Fibroblast of villous mesenchyme (primary cell): ENCODE results near the gene ARIH2. TPM values are rescaled to one million over a fixed set of nuclear protein-coding genes. Genes with fewer than 3 reads are reported as not detected.
A peak's percentile ranks its signal among the peaks of the same experiment; 100 is the strongest.

Source experiments
- DNase-seq: peaks from one replicate; pipeline ENCODE4 v3.0.0-alpha.2; 2010; ENCODE audit warnings: low read depth
- H3K4me3 ChIP-seq: 2 replicates; pipeline ENCODE4 v1.5.1; 2011; ENCODE audit warnings: low read depth, mild to moderate bottlenecking, low read length
- CTCF ChIP-seq: IDR thresholded peaks from 2 replicates; pipeline ENCODE4 v1.5.1; 2012; ENCODE audit warnings: low read depth, mild to moderate bottlenecking, low read length; ENCODE audit not compliant: insufficient read depth
- total RNA-seq: library from RNA; depleted of rRNA; stranded (reverse); fragments of >200 nt; gene quantifications from 2 replicates; pipeline ENCODE4 v1.2.3, GENCODE V29; 2012

ARIH2 gene
- total RNA-seq, 1 donor, result 87.2 TPM

DNA sequence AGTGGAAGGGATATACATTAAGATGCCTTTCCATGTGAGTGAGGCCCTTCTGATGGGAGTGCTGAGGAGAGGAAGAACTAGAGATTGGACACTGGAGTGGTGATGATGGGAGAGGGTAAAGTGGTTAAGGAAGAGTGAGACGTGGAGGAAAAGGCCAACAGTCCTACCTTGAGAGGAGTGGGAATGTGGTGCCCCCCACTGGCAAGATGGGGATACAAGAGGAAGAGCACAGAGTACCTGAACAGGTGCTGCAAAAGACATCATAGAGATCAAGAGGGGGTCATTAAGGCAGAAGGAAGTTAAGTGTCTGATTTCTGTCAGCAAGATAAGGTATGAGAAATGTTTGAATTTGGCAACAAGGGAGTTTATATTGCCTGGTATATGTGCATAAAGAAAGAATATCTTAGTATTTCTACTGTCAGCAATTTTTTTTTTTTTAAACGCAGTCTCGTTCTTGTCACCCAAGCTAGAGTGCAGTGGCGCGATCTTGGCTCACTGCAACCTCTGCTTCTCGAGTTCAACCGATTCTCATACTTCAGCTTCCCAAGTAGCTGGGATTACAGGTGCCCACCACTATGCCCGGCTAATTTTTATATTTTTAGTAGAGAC is 34.0 kb downstream of the ARIH2 start:
- TF ChIP-seq CTCF, result peak; percentile 58
- peak; percentile 31 for DNase-seq
- H3K4me3 ChIP-seq, result no peak overlapping the region

DNA sequence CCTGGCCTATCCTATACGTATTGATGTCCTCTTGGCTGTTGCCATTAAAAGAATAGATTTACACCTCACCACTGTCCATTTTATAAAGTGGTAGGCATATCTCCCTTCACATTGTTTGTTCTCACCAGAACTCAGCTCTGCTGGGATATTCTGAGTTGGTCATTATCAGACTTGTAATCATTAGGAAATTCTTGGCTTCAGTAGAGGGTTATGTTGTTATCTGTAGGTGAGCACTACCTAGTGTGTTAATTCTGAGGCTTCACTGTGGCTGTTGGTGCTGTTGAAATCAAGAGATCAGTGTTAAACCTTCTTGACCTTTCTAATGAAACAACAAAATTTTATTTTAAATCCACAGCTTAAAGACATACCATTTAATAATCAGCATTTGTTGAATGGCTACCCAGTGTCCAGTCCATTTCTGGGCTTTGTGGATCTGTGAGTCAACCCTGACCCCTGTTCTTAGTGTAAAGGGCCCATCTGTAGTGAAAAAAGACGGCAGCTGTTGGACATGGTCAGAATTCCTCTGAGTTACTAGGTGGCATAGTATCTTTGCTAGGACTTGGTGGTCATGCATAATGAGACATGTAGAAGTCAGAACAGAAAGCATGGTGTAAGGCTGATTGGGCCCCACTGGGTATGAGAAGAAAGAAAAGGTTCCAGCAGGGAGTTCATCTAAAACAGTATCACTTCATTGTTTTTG is 38.5 kb downstream of the ARIH2 start:
- no peak overlapping the region for H3K4me3 ChIP-seq
- TF ChIP-seq CTCF, result no peak
- no peak for DNase-seq

GRCh38 chr3:48960841-48961413 is 42.3 kb downstream of the ARIH2 start:
- TF ChIP-seq CTCF, result no peak
- DNase-seq, result peak; percentile 52
- no peak overlapping the region for H3K4me3 ChIP-seq

- no peak for DNase-seq
- no peak for TF ChIP-seq CTCF
- H3K4me3 ChIP-seq, result no peak overlapping the region
Measured at GRCh38 chr3:48962340-48962739, 43.7 kb downstream of the ARIH2 start.

GRCh38 chr3:48962939-48963338 is 44.3 kb downstream of the ARIH2 start:
- no peak for DNase-seq
- TF ChIP-seq CTCF, result no peak
- H3K4me3 ChIP-seq, result no peak overlapping the region

DNA sequence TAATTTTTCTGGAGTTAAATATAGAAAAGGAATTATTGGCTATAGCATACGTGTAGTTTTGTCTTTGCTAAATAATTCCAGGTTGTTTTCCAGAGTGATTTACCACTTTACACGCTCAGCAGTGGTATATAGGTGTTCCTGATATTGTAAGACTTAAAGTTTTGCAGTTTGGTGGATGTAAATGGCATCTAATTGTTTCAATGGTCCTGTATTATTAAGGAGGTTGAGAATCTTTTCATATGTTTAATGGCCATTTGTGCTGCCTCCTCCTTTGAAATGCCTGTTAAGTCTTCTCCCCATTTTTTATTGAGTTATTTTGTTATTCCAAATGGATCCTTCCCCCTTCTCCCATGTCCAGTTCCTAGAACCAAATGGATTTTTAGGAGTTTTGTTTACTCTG is 44.9 kb downstream of the ARIH2 start:
- no peak for DNase-seq
- no peak for TF ChIP-seq CTCF
- H3K4me3 ChIP-seq, result no peak overlapping the region

DNA sequence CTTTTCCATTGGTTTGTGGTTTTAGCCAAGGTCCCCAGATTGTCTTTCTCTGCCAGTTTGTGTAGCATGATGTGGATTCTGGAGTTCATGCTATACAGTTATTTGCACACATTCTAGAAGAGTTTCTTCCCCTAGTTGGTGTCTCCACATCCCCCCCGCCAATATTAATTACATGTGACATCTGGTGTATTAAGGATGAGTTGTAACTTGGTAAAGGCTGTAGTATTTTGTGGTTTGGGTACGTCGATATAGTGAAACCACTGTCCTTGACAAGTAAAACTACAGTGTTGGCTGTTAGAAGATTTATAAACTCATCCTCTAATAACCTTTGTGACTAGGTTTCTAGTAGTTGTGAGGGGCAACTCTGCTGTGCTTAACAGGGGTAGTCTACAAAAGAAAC is 47.7 kb downstream of the ARIH2 start:
- no peak for TF ChIP-seq CTCF
- DNase-seq, result no peak
- no peak overlapping the region for H3K4me3 ChIP-seq
